K562 (cell line): ENCODE data around the gene KCNS1. TPM values are rescaled to one million over a fixed set of nuclear protein-coding genes. Genes with fewer than 3 reads are reported as not detected.

Source experiments
- ATAC-seq: fragments of 200-7000 bp; cut with Tn5 transposase; 3 replicates; pipeline ENCODE4 v1.9.1; 2020; ENCODE audit warnings: moderate library complexity
- BruUV-seq: library from RNA; stranded (reverse); fragments of 400-500 nt; replicated peaks from 2 replicates; lab custom pipeline; 2021; lab: Mats Ljungman, UMichigan
- CTCF ChIA-PET: fragments of 300-600 bp; formaldehyde crosslinking; extraction: SDS; loops from one replicate; lab custom pipeline; 2021; ENCODE audit warnings: low intra/inter-chr PET ratio; lab: Yijun Ruan, JAX
- POLR2A ChIA-PET: fragments of 300-600, 350-650 bp; sonication (Branson Sonifier 250); formaldehyde crosslinking; extraction: SDS; loops from one replicate; lab custom pipeline; 2021; ENCODE audit warnings: antibody characterized with exemption, inconsistent platforms; lab: Yijun Ruan, JAX
- DNase-seq, 4 experiments: peaks; one replicate each; pipeline versions ENCODE4 v3.0.0 to v3.0.0-alpha.2; 2011 to 2018; ENCODE audit warnings: low spot score in 3 of 4, mixed read lengths in 3 of 4; ENCODE audit errors: extremely low read depth in 1 of 4
- FAIRE-seq: peaks from 2 replicates; lab custom pipeline; 2011; peaks lifted over from hg19 to GRCh38; lab: Jason Lieb, UNC
- H2AFZ ChIP-seq: 2 replicates; pipeline ENCODE4 v1.6.0; 2011; ENCODE audit warnings: low read depth, low read length, control low read depth, inconsistent platforms
- H3K27ac ChIP-seq: fragments of 200-600 bp; 3 replicates; pipeline ENCODE4 v1.8.0; 2011; ENCODE audit warnings: low read depth, mild to moderate bottlenecking, control low read depth, inconsistent platforms, low read length, moderate library complexity, mixed read lengths; ENCODE audit errors: extremely low read depth
- H3K27me3 ChIP-seq, 2 experiments: fragments of 300-600 bp in 1 of 2; 2 replicates in 1 of 2; 3 replicates in 1 of 2; pipeline versions ENCODE4 v1.6.0 to v1.8.0; 2011; ENCODE audit warnings: inconsistent platforms in 2 of 2, low read length in 2 of 2, mild to moderate bottlenecking in 1 of 2, mixed read lengths in 1 of 2, moderate library complexity in 1 of 2; ENCODE audit not compliant: control insufficient read depth in 2 of 2, insufficient read depth in 2 of 2
- H3K36me3 ChIP-seq: fragments of 300-600 bp; 3 replicates; pipeline ENCODE4 v1.8.0; 2011; ENCODE audit warnings: mild to moderate bottlenecking, low read length, inconsistent platforms; ENCODE audit not compliant: control insufficient read depth, insufficient read depth
- H3K4me1 ChIP-seq, 2 experiments: fragments of 200-600 bp in 1 of 2; replicated peaks in 1 of 2; 2 replicates in 1 of 2; 3 replicates in 1 of 2; pipeline versions ENCODE4 v1.5.1 to v1.8.0; 2011; ENCODE audit warnings: inconsistent platforms in 2 of 2, low read length in 2 of 2, mild to moderate bottlenecking in 1 of 2, mixed read lengths in 1 of 2, moderate library complexity in 1 of 2; ENCODE audit not compliant: control insufficient read depth in 2 of 2, insufficient read depth in 2 of 2
- H3K4me2 ChIP-seq: 2 replicates; pipeline ENCODE4 v1.6.1; 2011; ENCODE audit warnings: low read length, control low read depth, inconsistent platforms, mixed read lengths; ENCODE audit not compliant: insufficient read depth
- H3K4me3 ChIP-seq: fragments of 200-600 bp; sonication (generic), shearing (Covaris generic); 2 replicates; pipeline ENCODE4 v1.5.1; 2016; ENCODE audit warnings: control low read depth, inconsistent platforms
- H3K79me2 ChIP-seq: fragments of 200-600 bp; 3 replicates; pipeline ENCODE4 v1.8.0; 2011; ENCODE audit warnings: low read length, inconsistent platforms; ENCODE audit not compliant: control insufficient read depth, insufficient read depth
- H3K9ac ChIP-seq, 2 experiments: 2 replicates each; pipeline versions ENCODE4 v1.6.0 to v1.6.1; 2011; ENCODE audit warnings: low read depth in 2 of 2, low read length in 2 of 2, control low read depth in 1 of 2, inconsistent platforms in 1 of 2, mild to moderate bottlenecking in 1 of 2, mixed read lengths in 1 of 2; ENCODE audit not compliant: insufficient read depth in 1 of 2
- H3K9me1 ChIP-seq: one replicate; pipeline ENCODE4 v1.6.0; 2011; ENCODE audit warnings: inconsistent platforms, mild to moderate bottlenecking, low read length, moderate library complexity; ENCODE audit not compliant: control insufficient read depth, insufficient read depth
- H3K9me3 ChIP-seq: replicated peaks from 2 replicates; pipeline ENCODE4 v1.5.1; 2011; ENCODE audit warnings: low read depth, low read length, inconsistent platforms; ENCODE audit not compliant: control insufficient read depth, insufficient read depth
- H4K20me1 ChIP-seq: replicated peaks from 2 replicates; pipeline ENCODE4 v1.6.1; 2011; ENCODE audit warnings: low read length, inconsistent platforms, mixed read lengths; ENCODE audit not compliant: control insufficient read depth, insufficient read depth
- MCM7 ChIP-seq, 2 experiments: fragments of 450-650 bp; IDR thresholded peaks; 2 replicates each; pipeline ENCODE4 v1.6.1; 2016 to 2018
- NFYB ChIP-seq: IDR thresholded peaks from 2 replicates; pipeline ENCODE4 v1.6.1; 2011; ENCODE audit warnings: mild to moderate bottlenecking, moderate library complexity; ENCODE audit not compliant: insufficient read length; ENCODE audit errors: extremely low read depth
- PRMT5 ChIP-seq: sonication (generic); formaldehyde crosslinking; IDR thresholded peaks from 2 replicates; pipeline ENCODE4 v1.5.0; 2020; ENCODE audit warnings: missing genetic modification reagents
- SIX5 ChIP-seq, 2 experiments: IDR thresholded peaks; 2 replicates each; pipeline ENCODE4 v1.6.1; 2011; ENCODE audit warnings: low read length in 2 of 2, borderline replicate concordance in 1 of 2, low read depth in 1 of 2, mild to moderate bottlenecking in 1 of 2, moderate library complexity in 1 of 2; ENCODE audit not compliant: insufficient read depth in 1 of 2
- WGBS: fragments of 100-300 bp; shearing (Covaris generic); methylation state at CpG from one replicate; pipeline ENCODE4 v1.1.6; 2016; ENCODE audit warnings: low coverage, mixed read lengths; ENCODE audit not compliant: insufficient coverage; ENCODE audit errors: missing lambda C conversion rate; 5-methylcytosine and 5-hydroxymethylcytosine counted together
- in situ Hi-C: fragments of 300-500 bp; cut with MboI; formaldehyde crosslinking; loops from 4 replicates; pipeline ENCODE4 v1.15.0; 2018; ENCODE audit warnings: inconsistent platforms, mixed read lengths
- intact Hi-C: fragments of 100-400 bp; cut with micrococcal nuclease; formaldehyde crosslinking; loops from 2 replicates; pipeline ENCODE4 v1.14.2; 2022
- polyA plus RNA-seq, 8 experiments: library from polyadenylated mRNA; depleted of rRNA in 4 of 8; stranded (reverse) in 5 of 8; unstranded in 3 of 8; fragments of >200 nt; fragmentation: Nextera tagmentation in 2 of 8; fragmentation: Illumina TruSeq in 1 of 8; extraction: Ambion mirVana in 2 of 8; extraction: Trizol in 1 of 8; gene quantifications; 2 replicates each; pipeline versions ENCODE4 v1.2.1 to v1.2.3, GENCODE V29; 2011 to 2014; ENCODE audit warnings: inconsistent platforms in 1 of 8, missing spikeins in 1 of 8
- total RNA-seq, 7 experiments: library from RNA; depleted of rRNA in 6 of 7; stranded (reverse); fragments of >200 nt in 6 of 7; fragmentation: Illumina TruSeq in 2 of 7; extraction: Trizol in 2 of 7; gene quantifications; 2 replicates each; pipeline versions ENCODE4 v1.2.1 to v1.2.3, GENCODE V29; 2011 to 2021; ENCODE audit warnings: low replicate concordance in 1 of 7
- TF ChIP-seq, protein P1 (sequence below): fragments of 150-350 bp; conservative IDR thresholded peaks from 2 replicates; pipeline ENCODE4 v1.6.1; 2014; ENCODE audit warnings: low read length
- TF ChIP-seq, protein P2 (sequence below), 2 experiments: fragments of 450-650 bp; formaldehyde crosslinking in 1 of 2; IDR thresholded peaks; 2 replicates each; pipeline versions ENCODE4 v1.4.0 to v1.6.1; 2014 to 2020; ENCODE audit warnings: mild to moderate bottlenecking in 2 of 2, borderline replicate concordance in 1 of 2, low read depth in 1 of 2

The KCNS1 gene
- total and polyA plus RNA-seq, 9 of the 15 experiments (the other 6 are each of a cell fraction or from before 2014, with no cell fraction given) = not detected

DNA sequence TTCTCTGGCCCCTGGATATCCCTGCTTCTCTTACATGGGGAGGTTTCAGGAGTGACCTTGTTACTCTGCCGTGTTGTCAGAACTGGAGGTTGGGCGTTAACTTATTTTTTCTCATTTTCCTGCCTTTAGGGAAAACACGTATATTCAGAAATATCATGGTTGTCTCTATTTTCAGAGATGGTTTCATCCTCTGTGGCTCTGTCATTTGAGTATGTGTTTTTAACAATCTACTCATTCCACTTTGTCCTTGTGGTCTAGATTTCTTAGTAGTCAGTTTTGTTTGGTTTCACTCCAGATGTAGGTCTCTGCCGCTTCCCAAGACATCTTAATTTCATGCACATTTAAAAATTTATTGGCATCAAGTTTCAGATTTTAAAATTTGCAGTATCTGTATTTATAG lies 45.9 kb downstream of the KCNS1 start:
- ATAC-seq (no peak), DNase-seq (no peak), FAIRE-seq (no peak)
- TF ChIP-seq, protein P1, sequence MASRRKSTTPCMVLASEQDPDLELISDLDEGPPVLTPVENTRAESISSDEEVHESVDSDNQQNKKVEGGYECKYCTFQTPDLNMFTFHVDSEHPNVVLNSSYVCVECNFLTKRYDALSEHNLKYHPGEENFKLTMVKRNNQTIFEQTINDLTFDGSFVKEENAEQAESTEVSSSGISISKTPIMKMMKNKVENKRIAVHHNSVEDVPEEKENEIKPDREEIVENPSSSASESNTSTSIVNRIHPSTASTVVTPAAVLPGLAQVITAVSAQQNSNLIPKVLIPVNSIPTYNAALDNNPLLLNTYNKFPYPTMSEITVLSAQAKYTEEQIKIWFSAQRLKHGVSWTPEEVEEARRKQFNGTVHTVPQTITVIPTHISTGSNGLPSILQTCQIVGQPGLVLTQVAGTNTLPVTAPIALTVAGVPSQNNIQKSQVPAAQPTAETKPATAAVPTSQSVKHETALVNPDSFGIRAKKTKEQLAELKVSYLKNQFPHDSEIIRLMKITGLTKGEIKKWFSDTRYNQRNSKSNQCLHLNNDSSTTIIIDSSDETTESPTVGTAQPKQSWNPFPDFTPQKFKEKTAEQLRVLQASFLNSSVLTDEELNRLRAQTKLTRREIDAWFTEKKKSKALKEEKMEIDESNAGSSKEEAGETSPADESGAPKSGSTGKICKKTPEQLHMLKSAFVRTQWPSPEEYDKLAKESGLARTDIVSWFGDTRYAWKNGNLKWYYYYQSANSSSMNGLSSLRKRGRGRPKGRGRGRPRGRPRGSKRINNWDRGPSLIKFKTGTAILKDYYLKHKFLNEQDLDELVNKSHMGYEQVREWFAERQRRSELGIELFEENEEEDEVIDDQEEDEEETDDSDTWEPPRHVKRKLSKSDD = no peak
- TF ChIP-seq NFYB (no peak), PRMT5 (CRISPR knock-in tag) (no peak), SIX5 (IDR thresholded peaks at IDR 0.05; ENCODE audit: borderline replicate concordance in 1 of 2, insufficient read depth in 1 of 2, low read depth in 1 of 2, low read length in 2 of 2) (no peak), MCM7 (IDR thresholded peaks at IDR 0.05) (no peak)
- TF ChIP-seq, protein P2, sequence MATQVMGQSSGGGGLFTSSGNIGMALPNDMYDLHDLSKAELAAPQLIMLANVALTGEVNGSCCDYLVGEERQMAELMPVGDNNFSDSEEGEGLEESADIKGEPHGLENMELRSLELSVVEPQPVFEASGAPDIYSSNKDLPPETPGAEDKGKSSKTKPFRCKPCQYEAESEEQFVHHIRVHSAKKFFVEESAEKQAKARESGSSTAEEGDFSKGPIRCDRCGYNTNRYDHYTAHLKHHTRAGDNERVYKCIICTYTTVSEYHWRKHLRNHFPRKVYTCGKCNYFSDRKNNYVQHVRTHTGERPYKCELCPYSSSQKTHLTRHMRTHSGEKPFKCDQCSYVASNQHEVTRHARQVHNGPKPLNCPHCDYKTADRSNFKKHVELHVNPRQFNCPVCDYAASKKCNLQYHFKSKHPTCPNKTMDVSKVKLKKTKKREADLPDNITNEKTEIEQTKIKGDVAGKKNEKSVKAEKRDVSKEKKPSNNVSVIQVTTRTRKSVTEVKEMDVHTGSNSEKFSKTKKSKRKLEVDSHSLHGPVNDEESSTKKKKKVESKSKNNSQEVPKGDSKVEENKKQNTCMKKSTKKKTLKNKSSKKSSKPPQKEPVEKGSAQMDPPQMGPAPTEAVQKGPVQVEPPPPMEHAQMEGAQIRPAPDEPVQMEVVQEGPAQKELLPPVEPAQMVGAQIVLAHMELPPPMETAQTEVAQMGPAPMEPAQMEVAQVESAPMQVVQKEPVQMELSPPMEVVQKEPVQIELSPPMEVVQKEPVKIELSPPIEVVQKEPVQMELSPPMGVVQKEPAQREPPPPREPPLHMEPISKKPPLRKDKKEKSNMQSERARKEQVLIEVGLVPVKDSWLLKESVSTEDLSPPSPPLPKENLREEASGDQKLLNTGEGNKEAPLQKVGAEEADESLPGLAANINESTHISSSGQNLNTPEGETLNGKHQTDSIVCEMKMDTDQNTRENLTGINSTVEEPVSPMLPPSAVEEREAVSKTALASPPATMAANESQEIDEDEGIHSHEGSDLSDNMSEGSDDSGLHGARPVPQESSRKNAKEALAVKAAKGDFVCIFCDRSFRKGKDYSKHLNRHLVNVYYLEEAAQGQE (IDR thresholded peaks at IDR 0.05; ENCODE audit: borderline replicate concordance) = no peak
- TF ChIP-seq, protein P2 (CRISPR knock-in tag; IDR thresholded peaks at IDR 0.05; ENCODE audit: low read depth) = no peak
- BruUV-seq = no TSS peak
- no peaks in the 10 kb centered on the region for H3K4me1 ChIP-seq
- no peak overlapping the region for H3K4me2 ChIP-seq
- POLR2A ChIA-PET = interaction anchor here (1.2 kb wide), 1 partner anchor 11 kb away, joined by 3 read pairs; no protein-coding TSS in a partner anchor
- H4K20me1 ChIP-seq = no peaks in the 10 kb centered on the region
- CTCF ChIA-PET = no interaction called here
- in situ Hi-C loops (no loop called here), intact Hi-C loops (no loop called here)
- H3K4me3 ChIP-seq = no peak overlapping the region
- H3K9me3 ChIP-seq = no peaks in the 10 kb centered on the region
- no peak overlapping the region for H2AFZ ChIP-seq
- no peaks in the 10 kb centered on the region for H3K27me3 ChIP-seq
- H3K9me1 ChIP-seq = no peaks in the 10 kb centered on the region
- H3K9ac ChIP-seq = no peak overlapping the region
- no peak overlapping the region for H3K27ac ChIP-seq
- 86% methylated on average over 4 of the region's 4 CpGs for WGBS
- H3K36me3 ChIP-seq = peaks cover 37% of the 10 kb centered on the region
- H3K79me2 ChIP-seq = no peaks in the 10 kb centered on the region; the same call in 2 of the 3 replicates
